ENCODE results near the gene DPYSL3. TPM values are rescaled to one million over a fixed set of nuclear protein-coding genes. Genes with fewer than 3 reads are reported as not detected.

The DPYSL3 gene
- total RNA-seq, result 22.4 and 26.5 TPM in 2 replicates

GRCh38 chr5:147509710-147510651, at the start of gene DPYSL3:
Gene DPYSL3, minus strand, starts transcription at chr5:147510068. Its CDS starts 210 bp downstream, at chr5:147509858.

Measured in cardiac ventricle fibroblast (primary cell).